ENCODE results near the gene CCDC18.
"Not testable (repeated sequence)": the region's sequence is repeated elsewhere in the genome, so short reads cannot be mapped to it uniquely, and the experiment has no call there.

CCDC18 gene

DNA sequence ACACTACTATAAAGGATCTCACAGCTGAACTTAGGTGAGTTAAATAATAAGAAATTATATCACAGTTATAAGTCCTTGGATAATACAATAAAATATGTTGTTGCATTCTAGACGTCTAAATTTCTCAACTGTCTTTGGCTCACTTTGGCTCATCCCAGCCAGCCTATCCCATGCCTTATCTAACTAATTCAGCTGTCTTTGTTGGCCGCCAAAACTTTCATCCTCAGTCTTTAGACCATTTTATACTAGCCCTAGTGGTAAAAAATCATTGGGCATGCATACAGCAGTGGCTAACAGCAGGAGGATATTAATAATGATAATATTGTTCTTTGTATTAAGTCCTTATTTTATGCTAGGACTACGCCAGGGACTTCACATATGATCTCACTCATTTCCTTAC is 59.3 kb downstream of the CCDC18 start:
- DNase-seq, result no peak

GRCh38 chr1:93243233-93243632 is 62.7 kb downstream of the CCDC18 start:
- DNase-seq, result not testable (repeated sequence)

GRCh38 chr1:93244298-93245069 is 64.0 kb downstream of the CCDC18 start:
- no peak for DNase-seq

GRCh38 chr1:93251966-93252365 is 71.4 kb downstream of the CCDC18 start:
- DNase-seq, result no peak

DNA sequence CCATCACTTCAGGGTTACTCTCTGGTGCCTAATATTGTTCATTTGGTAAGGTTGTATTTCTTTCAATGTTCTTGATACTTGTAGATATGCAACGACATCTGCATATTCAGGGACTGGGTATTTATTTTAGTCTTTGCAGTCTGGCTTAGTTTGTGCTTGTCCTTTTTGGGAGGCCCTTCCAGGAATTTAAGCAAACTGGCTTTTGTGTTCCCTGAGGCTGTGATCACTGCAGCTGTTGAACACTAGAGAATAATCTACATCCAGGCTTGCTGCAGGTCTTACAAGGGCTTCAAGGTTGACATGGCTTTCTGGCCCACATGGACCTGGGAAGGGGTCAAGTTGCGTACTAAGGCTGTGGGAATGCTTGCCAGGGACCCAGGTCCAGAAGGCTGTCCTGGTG is 72.1 kb downstream of the CCDC18 start:
- DNase-seq, result no peak

DNA sequence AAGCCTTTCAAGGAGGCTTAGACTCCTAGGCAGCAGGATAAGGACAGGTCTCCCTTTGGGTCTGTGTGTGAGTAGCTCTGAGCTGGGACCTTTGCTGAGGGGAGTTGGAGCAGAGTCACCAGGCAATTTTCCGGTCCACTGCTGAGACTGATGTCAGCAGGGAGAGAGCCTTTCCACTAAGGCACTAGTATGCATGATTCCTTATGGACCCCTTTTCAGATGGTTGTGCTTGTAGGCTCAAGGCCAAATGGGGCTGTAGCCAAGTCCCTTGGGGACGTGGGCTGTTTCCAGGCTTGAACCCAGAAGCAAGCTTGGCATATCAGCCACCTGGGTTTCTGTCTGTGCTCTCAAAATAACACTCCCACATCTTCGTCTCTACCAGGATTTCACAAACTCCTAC is 73.0 kb downstream of the CCDC18 start:
- DNase-seq, result no peak

DNA sequence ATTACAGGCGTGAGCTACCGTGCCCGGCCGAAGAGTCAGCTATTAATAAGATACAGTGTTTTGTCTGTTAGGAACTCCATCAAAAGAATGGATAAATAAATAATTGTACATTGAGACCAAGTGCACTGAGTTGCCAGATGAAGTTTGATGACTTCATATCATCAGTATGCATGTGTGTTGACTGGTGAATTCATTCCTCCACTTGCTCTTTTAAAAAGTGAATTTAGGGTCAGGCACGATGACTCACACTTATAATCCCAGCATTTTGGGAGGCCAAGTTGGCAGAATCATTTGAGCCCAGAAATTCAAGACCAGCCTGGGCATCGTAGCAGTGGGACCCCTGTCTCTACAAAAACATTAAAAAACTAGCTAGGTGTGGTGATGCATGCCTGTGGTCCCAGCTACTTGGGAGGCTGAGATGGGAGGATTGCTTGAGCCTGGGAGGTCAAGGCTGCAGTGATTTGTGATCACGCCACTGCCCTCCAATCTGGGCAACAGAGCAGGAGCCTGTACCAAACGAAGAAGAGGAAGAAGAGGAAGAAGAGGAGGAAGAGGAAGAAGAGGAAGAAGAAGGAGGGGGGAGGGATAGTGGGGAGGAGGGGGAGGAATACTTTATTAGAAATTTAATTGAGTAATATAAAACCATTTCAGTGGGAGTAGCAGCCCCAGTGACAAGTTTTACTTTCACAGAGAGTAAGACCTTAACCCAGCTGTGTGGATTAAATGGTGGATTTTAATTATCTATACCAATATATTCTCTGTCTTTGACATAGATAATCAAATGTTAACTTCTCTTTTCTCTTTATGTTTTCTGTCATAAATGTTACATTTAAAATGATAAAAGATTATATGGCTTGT is 74.9 kb downstream of the CCDC18 start:
- DNase-seq, result no peak

DNA sequence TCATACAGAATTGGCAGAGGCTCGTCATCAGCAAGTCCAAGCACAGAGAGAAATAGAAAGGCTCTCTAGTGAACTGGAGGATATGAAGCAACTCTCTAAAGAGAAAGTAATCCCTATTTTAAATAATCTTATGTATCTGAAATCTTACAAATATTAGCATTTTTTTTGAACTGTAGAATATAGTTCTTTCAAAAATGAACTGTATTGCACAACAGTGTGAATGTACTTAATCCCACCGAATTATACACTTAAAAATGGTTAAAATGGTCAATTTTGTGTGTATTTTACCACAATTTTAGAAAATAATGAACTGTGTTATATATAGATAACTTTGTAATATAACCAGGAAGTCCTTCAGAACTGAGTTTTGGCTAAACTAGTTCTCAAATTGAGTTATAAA is 75.9 kb downstream of the CCDC18 start:
- no peak for DNase-seq

- no peak for DNase-seq
Observed at GRCh38 chr1:93257889-93258288, 77.4 kb downstream of the CCDC18 start.

DNA sequence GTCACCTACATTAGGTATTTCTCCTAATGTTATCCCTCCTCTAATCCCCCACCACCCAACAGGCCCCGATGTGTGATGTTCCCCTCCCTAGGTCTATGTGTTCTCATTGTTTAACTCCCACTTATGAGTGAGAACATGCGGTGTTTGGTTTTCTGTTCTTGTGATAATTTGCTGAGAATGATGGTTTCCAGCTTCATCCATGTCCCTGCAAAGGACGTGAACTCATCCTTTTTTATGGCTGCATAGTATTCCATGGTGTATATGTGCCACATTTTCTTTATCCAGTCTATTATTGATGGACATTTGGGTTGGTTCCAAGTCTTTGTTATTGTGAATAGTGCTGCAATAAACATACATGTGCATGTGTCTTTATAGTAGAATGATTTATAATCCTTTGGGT is 80.2 kb downstream of the CCDC18 start:
- DNase-seq, result not testable (repeated sequence)

DNA sequence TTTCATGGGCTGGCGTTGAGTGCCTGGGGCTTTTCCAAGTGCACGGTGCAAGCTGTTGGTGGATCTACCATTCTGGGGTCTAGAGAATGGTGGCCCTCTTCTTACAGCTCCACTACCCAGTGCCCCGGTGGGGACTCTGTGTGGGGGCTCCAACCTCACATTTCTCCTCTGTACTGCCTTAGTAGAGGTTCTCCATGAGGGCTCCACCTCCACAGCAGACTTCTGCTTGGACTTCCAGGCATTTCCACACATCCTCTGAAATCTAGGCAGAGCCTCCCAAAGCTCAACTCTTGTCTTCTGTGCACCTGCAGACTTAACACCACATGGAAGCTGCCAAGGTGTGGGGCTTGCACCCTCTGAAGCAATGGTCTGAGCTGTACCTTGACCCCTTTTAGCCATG is 82.1 kb downstream of the CCDC18 start:
- no peak for DNase-seq

DNA sequence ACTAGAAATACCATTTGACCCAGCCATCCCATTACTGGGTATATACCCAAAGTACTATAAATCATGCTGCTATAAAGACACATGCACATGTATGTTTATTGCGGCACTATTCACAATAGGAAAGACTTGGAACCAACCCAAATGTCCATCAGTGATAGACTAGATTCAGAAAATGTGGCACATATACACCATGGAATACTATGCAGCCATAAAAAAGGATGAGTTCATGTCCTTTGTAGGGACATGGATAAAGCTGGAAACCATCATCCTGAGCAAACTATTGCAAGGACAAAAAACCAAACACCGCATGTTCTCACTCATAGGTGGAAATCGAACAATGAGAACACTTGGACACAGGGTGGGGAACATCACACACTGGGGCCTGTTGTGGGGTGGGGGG is 88.4 kb downstream of the CCDC18 start:
- not testable (repeated sequence) for DNase-seq

DNA sequence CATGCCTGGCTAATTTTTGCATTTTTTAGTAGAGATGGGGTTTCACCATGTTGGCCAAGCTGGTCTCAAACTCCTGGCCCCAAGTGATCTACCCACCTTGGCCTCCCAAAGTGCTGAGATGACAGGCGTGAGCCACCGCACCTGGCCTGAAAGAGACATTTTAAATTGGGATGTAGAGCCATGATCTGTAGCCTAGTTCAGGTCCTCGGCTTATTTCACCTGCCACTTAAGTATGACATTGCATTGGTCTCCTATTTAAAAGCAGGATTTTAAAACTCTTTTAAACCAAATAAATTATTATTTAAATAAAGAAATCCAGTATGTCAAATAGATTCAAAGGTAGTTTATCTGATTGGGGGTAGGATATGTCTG is 94.7 kb downstream of the CCDC18 start:
- DNase-seq, result not testable (repeated sequence)

GRCh38 chr1:93275634-93276295 is 95.2 kb downstream of the CCDC18 start:
- DNase-seq, result no peak

DNA sequence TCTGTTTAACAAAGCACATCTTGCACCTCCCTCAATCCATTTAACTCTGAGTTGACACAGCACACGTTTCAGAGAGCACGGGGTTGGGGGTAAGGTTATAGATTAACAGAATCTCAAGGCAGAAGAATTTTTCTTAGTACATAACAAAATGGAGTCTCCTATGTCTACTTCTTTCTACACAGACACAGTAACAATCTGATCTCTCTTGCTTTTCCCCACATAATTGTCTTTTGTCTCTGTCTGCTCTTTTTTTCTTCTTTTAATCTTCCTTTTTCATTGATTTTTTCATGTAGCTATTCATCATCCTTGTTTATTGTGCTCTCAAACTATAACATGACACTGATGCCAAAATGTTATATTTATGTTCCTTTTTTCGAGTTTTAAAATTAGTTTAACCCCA is 97.0 kb downstream of the CCDC18 start:
- DNase-seq, result not testable (repeated sequence)

- DNase-seq, result no peak
Observed at GRCh38 chr1:93283496-93283895, 103.0 kb downstream of the CCDC18 start.

GRCh38 chr1:93288558-93288957 is 108.0 kb downstream of the CCDC18 start:
- no peak for DNase-seq

GRCh38 chr1:93296555-93297154 is 116.1 kb downstream of the CCDC18 start:
- DNase-seq, result no peak

GRCh38 chr1:93301131-93301530 is 120.6 kb downstream of the CCDC18 start:
- DNase-seq, result no peak

GRCh38 chr1:93302078-93302477 is 121.6 kb downstream of the CCDC18 start:
- DNase-seq, result no peak

DNA sequence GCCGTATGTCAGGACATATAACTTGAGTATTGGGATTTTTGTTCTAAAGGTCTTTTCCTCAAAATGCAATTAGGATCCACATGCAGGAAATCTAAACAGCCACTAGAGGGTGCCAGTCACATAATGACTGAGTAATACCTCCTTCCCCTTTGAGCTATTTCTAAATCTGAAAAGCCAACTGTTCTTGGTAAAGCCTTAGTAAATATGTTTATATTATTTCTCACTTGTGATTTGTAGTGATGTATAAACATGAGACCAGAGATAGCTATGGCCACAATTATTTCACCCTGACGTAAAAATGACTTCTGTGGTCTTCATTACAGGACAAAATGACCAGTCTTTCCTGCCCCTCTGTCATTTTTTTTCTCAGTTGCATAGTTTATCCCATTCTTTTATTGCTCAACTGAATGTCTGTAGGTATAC is 124.2 kb downstream of the CCDC18 start:
- DNase-seq, result peak; percentile 52

- no peak for DNase-seq
Observed at GRCh38 chr1:93306920-93307319, 126.4 kb downstream of the CCDC18 start.

- DNase-seq, result no peak
Observed at GRCh38 chr1:93313026-93313425, 132.5 kb downstream of the CCDC18 start.

Data from activated gamma-delta T cell treated with Interleukin-2 at 50 U/mL for 16 hours (primary cell).